ENCODE data around the gene WNT4.

Gene WNT4

DNA sequence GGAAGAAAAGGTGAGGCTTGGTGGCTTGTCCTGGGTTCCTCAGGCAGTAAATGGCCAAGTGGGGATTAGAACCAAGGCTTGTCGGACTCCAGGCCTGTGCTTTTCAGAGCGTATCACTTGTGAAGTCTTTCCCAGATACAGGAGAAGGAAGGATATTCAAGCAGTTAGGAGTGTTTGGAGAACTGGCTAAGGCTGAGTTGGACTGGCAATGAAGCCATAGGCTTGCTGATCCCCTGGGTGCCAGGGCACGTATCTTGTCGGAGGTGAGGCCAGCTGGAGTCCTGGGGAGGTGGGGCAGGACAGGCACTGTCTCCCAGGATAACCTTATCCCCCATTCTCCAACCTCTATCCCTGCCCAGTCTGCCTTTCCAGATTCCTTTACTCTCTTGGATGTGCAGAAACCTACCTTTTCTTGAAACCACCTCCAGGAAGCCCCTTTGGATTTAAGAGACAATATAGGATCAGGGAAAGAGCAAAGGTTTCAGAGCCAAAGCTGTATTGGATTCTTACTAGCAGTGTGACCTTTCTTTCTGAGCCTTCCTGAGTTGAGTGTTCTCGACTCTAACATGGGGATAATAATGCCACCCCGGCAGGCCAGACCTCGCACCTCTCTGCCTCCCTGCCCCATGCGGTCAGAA is 18.2 kb downstream of the WNT4 start:
- H3K4me1 ChIP-seq (ENCODE audit: insufficient read depth, low read length): no peaks in the 10 kb centered on the region
- no peaks in the 10 kb centered on the region for H3K9me3 ChIP-seq (ENCODE audit: low read length)
- no peaks in the 10 kb centered on the region for H3K27me3 ChIP-seq (ENCODE audit: control insufficient read depth in 1 of 2, insufficient read depth in 2 of 2, low read length in 2 of 2)
- H3K4me3 ChIP-seq (ENCODE audit: low read depth in 1 of 2, low read length in 2 of 2): no peak overlapping the region
- no peak overlapping the region for H3K9ac ChIP-seq (ENCODE audit: low read length)
- no peak overlapping the region for H3K27ac ChIP-seq (ENCODE audit: low read depth, low read length)
- peaks cover 10% of the 10 kb centered on the region for H3K36me3 ChIP-seq (ENCODE audit: insufficient read depth, low read length)

GRCh38 chr1:22123901-22124404 is 18.9 kb downstream of the WNT4 start:
- Histone ChIP-seq H3K27me3 (ENCODE audit: control insufficient read depth in 1 of 2, insufficient read depth in 2 of 2, low read length in 2 of 2) (no peaks in the 10 kb centered on the region), H3K27ac (ENCODE audit: low read depth, low read length) (no peak overlapping the region), H3K4me1 (ENCODE audit: insufficient read depth, low read length) (no peaks in the 10 kb centered on the region), H3K4me3 (ENCODE audit: low read depth in 1 of 2, low read length in 2 of 2) (no peak overlapping the region), H3K9ac (ENCODE audit: low read length) (no peak overlapping the region), H3K9me3 (ENCODE audit: low read length) (no peaks in the 10 kb centered on the region), H3K36me3 (ENCODE audit: insufficient read depth, low read length) (peaks cover 18% of the 10 kb centered on the region)

- Histone ChIP-seq H3K27ac (ENCODE audit: low read depth, low read length) (no peak overlapping the region), H3K27me3 (ENCODE audit: control insufficient read depth in 1 of 2, insufficient read depth in 2 of 2, low read length in 2 of 2) (no peaks in the 10 kb centered on the region), H3K4me3 (ENCODE audit: low read depth in 1 of 2, low read length in 2 of 2) (no peak overlapping the region), H3K36me3 (ENCODE audit: insufficient read depth, low read length) (peaks cover 22% of the 10 kb centered on the region), H3K9ac (ENCODE audit: low read length) (no peak overlapping the region), H3K4me1 (ENCODE audit: insufficient read depth, low read length) (peaks cover 2% of the 10 kb centered on the region), H3K9me3 (ENCODE audit: low read length) (no peaks in the 10 kb centered on the region)
Observed at GRCh38 chr1:22123071-22123390, 19.9 kb downstream of the WNT4 start.

DNA sequence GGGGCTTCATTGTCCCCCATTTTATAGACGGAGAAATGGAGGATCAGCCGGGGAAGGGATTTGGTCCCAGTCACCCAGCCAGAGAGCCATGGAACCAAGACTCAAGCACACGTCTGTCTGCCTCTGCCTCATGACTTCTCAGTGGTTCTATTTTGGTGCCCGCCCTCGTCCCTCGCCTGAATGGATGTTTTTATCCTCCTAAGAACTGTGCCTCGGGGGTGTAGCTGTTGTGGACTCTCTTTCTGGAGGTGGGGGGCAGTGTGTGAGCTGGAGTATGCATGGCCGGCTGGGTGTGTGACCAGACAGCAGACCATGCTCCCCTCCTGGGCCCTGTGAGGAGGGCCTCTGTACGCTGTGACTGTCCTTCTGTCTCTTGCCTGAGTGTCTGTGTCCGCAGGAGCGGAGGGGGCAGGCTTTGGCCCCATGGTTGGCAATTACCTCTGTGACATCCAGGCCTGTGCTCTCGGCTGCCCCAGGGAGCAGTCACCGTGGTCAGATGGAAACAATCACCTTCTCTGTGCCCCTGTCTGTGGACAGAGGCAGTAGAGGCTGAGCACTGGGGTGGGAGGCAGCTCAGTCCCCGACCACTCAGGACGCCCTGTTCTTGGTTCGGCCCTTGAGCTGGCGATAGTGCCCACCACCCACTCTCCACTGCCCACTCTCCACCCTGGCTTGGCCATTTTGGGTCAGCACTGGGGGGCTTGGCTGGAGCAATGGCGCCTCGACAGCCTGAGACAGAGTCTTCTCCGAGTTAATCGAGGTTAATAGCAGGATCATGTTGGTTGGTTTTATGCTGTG is 20.4 kb downstream of the WNT4 start:
- H3K4me1 ChIP-seq (ENCODE audit: insufficient read depth, low read length): peaks cover 7% of the 10 kb centered on the region
- no peaks in the 10 kb centered on the region for H3K9me3 ChIP-seq (ENCODE audit: low read length)
- peaks cover 22% of the 10 kb centered on the region for H3K36me3 ChIP-seq (ENCODE audit: insufficient read depth, low read length)
- H3K9ac ChIP-seq (ENCODE audit: low read length): no peak overlapping the region
- no peak overlapping the region for H3K4me3 ChIP-seq (ENCODE audit: low read depth in 1 of 2, low read length in 2 of 2)
- no peak overlapping the region for H3K27ac ChIP-seq (ENCODE audit: low read depth, low read length)
- H3K27me3 ChIP-seq (ENCODE audit: control insufficient read depth in 1 of 2, insufficient read depth in 2 of 2, low read length in 2 of 2): no peaks in the 10 kb centered on the region

- Histone ChIP-seq H3K9ac (ENCODE audit: low read length) (no peak overlapping the region), H3K36me3 (ENCODE audit: insufficient read depth, low read length) (peaks cover 22% of the 10 kb centered on the region), H3K27me3 (ENCODE audit: control insufficient read depth in 1 of 2, insufficient read depth in 2 of 2, low read length in 2 of 2) (no peaks in the 10 kb centered on the region), H3K9me3 (ENCODE audit: low read length) (no peaks in the 10 kb centered on the region), H3K27ac (ENCODE audit: low read depth, low read length) (no peak overlapping the region), H3K4me3 (ENCODE audit: low read depth in 1 of 2, low read length in 2 of 2) (no peak overlapping the region), H3K4me1 (ENCODE audit: insufficient read depth, low read length) (peaks cover 17% of the 10 kb centered on the region)
Observed at GRCh38 chr1:22121421-22121911, 21.4 kb downstream of the WNT4 start.

GRCh38 chr1:22120469-22120790 is 22.5 kb downstream of the WNT4 start:
- Histone ChIP-seq H3K36me3 (ENCODE audit: insufficient read depth, low read length) (peaks cover 22% of the 10 kb centered on the region), H3K27ac (ENCODE audit: low read depth, low read length) (no peak overlapping the region), H3K27me3 (ENCODE audit: control insufficient read depth in 1 of 2, insufficient read depth in 2 of 2, low read length in 2 of 2) (no peaks in the 10 kb centered on the region), H3K4me1 (ENCODE audit: insufficient read depth, low read length) (peaks cover 20% of the 10 kb centered on the region), H3K9me3 (ENCODE audit: low read length) (no peaks in the 10 kb centered on the region), H3K9ac (ENCODE audit: low read length) (no peak overlapping the region), H3K4me3 (ENCODE audit: low read depth in 1 of 2, low read length in 2 of 2) (no peak overlapping the region)

DNA sequence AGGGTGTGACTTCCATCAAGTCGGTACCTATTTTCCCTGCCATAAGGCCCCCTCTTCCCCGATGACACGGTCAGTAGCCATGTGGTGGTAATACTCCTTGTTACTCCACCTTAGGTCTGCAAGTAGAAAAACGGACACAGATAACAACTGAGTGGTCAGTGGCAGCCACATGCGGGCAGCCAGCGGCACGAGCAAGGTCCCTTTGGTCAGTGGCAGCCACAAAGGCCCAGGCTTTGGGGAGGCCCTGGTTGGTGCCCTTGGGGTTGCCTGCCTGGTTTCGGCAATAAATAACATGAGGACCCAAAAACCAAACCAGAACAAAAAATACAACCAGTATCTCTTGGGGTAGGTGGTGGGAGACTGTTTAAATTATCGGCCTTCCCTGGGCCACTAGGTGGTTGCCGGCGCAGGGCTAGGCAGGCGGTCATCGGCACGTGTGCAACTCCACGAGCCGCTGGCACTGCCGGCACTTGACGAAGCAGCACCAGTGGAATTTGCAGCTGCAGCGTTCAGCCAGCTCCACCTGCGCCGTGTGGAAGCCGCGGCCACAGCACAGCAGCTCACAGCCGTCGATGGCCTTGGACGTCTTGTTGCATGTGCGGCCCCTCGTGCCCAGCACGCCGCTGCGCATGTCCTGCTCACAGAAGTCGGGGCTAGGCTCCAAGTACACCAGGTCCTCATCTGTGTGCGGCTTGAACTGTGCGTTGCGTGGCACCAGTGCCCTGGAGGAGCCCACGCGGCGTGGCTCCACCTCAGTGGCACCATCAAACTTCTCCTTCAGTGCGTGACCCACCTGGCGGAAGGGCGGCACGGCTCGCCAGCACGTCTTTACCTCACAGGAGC is 23.1 kb downstream of the WNT4 start:
- H3K9me3 ChIP-seq (ENCODE audit: low read length): no peaks in the 10 kb centered on the region
- no peak overlapping the region for H3K27ac ChIP-seq (ENCODE audit: low read depth, low read length)
- no peak overlapping the region for H3K4me3 ChIP-seq (ENCODE audit: low read depth in 1 of 2, low read length in 2 of 2)
- H3K4me1 ChIP-seq (ENCODE audit: insufficient read depth, low read length): peaks cover 26% of the 10 kb centered on the region
- peaks cover 27% of the 10 kb centered on the region for H3K36me3 ChIP-seq (ENCODE audit: insufficient read depth, low read length)
- no peak overlapping the region for H3K9ac ChIP-seq (ENCODE audit: low read length)
- no peaks in the 10 kb centered on the region for H3K27me3 ChIP-seq (ENCODE audit: control insufficient read depth in 1 of 2, insufficient read depth in 2 of 2, low read length in 2 of 2)

DNA sequence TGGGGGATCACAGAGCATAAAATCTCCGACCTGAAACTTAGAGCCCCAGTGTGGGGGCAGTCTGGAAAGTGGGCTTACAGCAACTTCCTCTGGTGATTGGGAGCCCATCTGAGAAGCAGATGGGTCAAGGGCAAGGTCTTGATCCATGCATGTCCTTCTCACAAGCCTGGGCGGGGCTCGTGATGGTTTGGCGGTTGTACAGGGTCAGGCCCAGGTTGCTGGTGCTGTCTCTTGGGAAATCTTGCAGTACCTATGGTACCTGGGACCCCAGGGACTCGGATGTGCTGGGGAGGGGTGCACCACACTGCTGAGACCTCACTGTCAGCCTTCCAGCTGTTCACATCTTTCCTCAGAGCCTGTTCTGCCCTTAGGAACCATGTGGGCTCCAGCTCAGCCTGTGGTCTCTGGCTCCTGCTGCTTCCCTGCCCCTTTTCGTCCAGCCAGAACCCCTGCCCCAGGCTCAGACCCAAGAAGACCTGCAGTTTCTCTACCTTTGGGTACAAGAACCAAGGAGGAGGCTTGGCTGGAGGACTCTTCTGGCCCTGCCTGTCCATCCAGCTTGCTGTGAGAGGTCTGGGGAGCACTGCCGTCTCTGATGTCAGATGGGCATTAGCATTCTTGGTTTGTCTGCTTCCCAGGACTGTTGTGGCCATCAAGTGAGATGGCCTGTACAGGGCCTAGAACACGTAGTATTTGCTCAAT is 24.5 kb downstream of the WNT4 start:
- H3K4me1 ChIP-seq (ENCODE audit: insufficient read depth, low read length): peaks cover 38% of the 10 kb centered on the region
- peaks cover 27% of the 10 kb centered on the region for H3K36me3 ChIP-seq (ENCODE audit: insufficient read depth, low read length)
- no peaks in the 10 kb centered on the region for H3K9me3 ChIP-seq (ENCODE audit: low read length)
- no peak overlapping the region for H3K4me3 ChIP-seq (ENCODE audit: low read depth in 1 of 2, low read length in 2 of 2)
- H3K9ac ChIP-seq (ENCODE audit: low read length): no peak overlapping the region
- H3K27ac ChIP-seq (ENCODE audit: low read depth, low read length): no peak overlapping the region
- H3K27me3 ChIP-seq (ENCODE audit: control insufficient read depth in 1 of 2, insufficient read depth in 2 of 2, low read length in 2 of 2): no peaks in the 10 kb centered on the region

DNA sequence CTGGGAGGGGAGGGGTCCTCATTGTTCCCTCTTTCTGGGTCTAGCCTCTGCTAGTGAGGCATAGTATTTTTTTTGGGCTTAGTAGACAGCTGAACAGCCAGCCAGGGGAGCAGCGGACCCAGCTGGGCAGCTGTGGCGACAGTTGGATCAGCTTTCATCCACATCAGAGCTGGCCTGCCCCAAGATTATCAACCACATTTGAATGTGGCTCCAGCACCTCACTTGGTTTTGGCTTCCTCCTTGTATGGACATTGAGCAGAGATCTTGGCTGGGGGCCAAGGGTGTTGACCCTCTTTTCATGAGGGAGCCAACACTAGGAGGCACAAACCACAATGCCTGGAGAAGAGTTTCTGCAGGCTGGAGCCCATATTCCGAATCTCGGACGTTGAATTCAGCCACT is 25.0 kb downstream of the WNT4 start:
- peaks cover 38% of the 10 kb centered on the region for H3K4me1 ChIP-seq (ENCODE audit: insufficient read depth, low read length)
- H3K9me3 ChIP-seq (ENCODE audit: low read length): no peaks in the 10 kb centered on the region
- H3K9ac ChIP-seq (ENCODE audit: low read length): no peak overlapping the region
- H3K27me3 ChIP-seq (ENCODE audit: control insufficient read depth in 1 of 2, insufficient read depth in 2 of 2, low read length in 2 of 2): no peaks in the 10 kb centered on the region
- H3K4me3 ChIP-seq (ENCODE audit: low read depth in 1 of 2, low read length in 2 of 2): no peak overlapping the region
- peaks cover 32% of the 10 kb centered on the region for H3K36me3 ChIP-seq (ENCODE audit: insufficient read depth, low read length)
- no peak overlapping the region for H3K27ac ChIP-seq (ENCODE audit: low read depth, low read length)

- H3K36me3 ChIP-seq (ENCODE audit: insufficient read depth, low read length): peaks cover 38% of the 10 kb centered on the region
- no peaks in the 10 kb centered on the region for H3K9me3 ChIP-seq (ENCODE audit: low read length)
- no peak overlapping the region for H3K9ac ChIP-seq (ENCODE audit: low read length)
- no peaks in the 10 kb centered on the region for H3K27me3 ChIP-seq (ENCODE audit: control insufficient read depth in 1 of 2, insufficient read depth in 2 of 2, low read length in 2 of 2)
- peaks cover 40% of the 10 kb centered on the region for H3K4me1 ChIP-seq (ENCODE audit: insufficient read depth, low read length)
- no peak overlapping the region for H3K27ac ChIP-seq (ENCODE audit: low read depth, low read length)
- no peak overlapping the region for H3K4me3 ChIP-seq (ENCODE audit: low read depth in 1 of 2, low read length in 2 of 2)
Observed at GRCh38 chr1:22117238-22117637, 25.7 kb downstream of the WNT4 start.

GRCh38 chr1:22115286-22115685 is 27.6 kb downstream of the WNT4 start:
- Histone ChIP-seq H3K36me3 (ENCODE audit: insufficient read depth, low read length) (peaks cover 30% of the 10 kb centered on the region), H3K9ac (ENCODE audit: low read length) (no peak overlapping the region), H3K4me1 (ENCODE audit: insufficient read depth, low read length) (peaks cover 54% of the 10 kb centered on the region), H3K9me3 (ENCODE audit: low read length) (no peaks in the 10 kb centered on the region), H3K27ac (ENCODE audit: low read depth, low read length) (no peak overlapping the region), H3K27me3 (ENCODE audit: control insufficient read depth in 1 of 2, insufficient read depth in 2 of 2, low read length in 2 of 2) (no peaks in the 10 kb centered on the region), H3K4me3 (ENCODE audit: low read depth in 1 of 2, low read length in 2 of 2) (no peak overlapping the region)

Measured in muscle layer of colon (tissue), 2 donors.